Natural killer cell (primary cell): ENCODE measurements around the gene PCDH9. TPM values are rescaled to one million over a fixed set of nuclear protein-coding genes. Genes with fewer than 3 reads are reported as not detected.

Source experiments
- ATAC-seq, 3 donors: fragments of 150-1000 bp in 2 of 3; fragments of 200-7000 bp in 1 of 3; cut with Tn5 transposase; 1 replicate in 1 of 3; 2 replicates in 2 of 3; pipeline ENCODE4 v1.10.0; 2021; ENCODE audit warnings: mild to moderate bottlenecking in 2 of 3, moderate library complexity in 2 of 3
- DNase-seq, 2 donors: peaks; one replicate each; pipeline versions ENCODE4 v3.0.0 to v3.0.0-alpha.2; 2013 to 2021; ENCODE audit warnings: mixed read lengths in 1 of 2
- H3K27ac ChIP-seq: one replicate; pipeline ENCODE4 v1.5.1; 2013; ENCODE audit warnings: mild to moderate bottlenecking, low read length
- H3K27me3 ChIP-seq: one replicate; pipeline ENCODE4 v1.6.1; 2013; ENCODE audit warnings: low read length; ENCODE audit not compliant: control insufficient read depth, insufficient read depth
- H3K36me3 ChIP-seq: one replicate; pipeline ENCODE4 v1.6.1; 2013; ENCODE audit warnings: low read length; ENCODE audit not compliant: control insufficient read depth, insufficient read depth
- H3K4me1 ChIP-seq: one replicate; pipeline ENCODE4 v1.6.1; 2013; ENCODE audit warnings: low read length; ENCODE audit not compliant: control insufficient read depth, insufficient read depth
- H3K4me3 ChIP-seq: one replicate; pipeline ENCODE4 v1.5.1; 2013; ENCODE audit warnings: low read length
- H3K9me3 ChIP-seq: one replicate; pipeline ENCODE4 v1.6.1; 2013; ENCODE audit warnings: low read length; ENCODE audit not compliant: control insufficient read depth, insufficient read depth
- H3K27ac Mint-ChIP-seq, 2 donors: one replicate each; pipeline ENCODE4 v1.8.0; 2022; ENCODE audit warnings: mild to moderate bottlenecking in 2 of 2, mixed read lengths in 2 of 2, moderate library complexity in 1 of 2
- H3K27me3 Mint-ChIP-seq, 2 donors: one replicate each; pipeline ENCODE4 v1.8.0; 2022; ENCODE audit warnings: low read depth in 2 of 2, mixed read lengths in 2 of 2
- H3K36me3 Mint-ChIP-seq: one replicate; pipeline ENCODE4 v1.8.0; 2022; ENCODE audit warnings: mixed read lengths
- H3K4me1 Mint-ChIP-seq, 2 donors: one replicate each; pipeline ENCODE4 v1.8.0; 2022; ENCODE audit warnings: mixed read lengths in 2 of 2
- H3K4me3 Mint-ChIP-seq: one replicate; pipeline ENCODE4 v1.8.0; 2022; ENCODE audit warnings: mild to moderate bottlenecking, moderate library complexity, mixed read lengths
- H3K9me3 Mint-ChIP-seq, 2 donors: one replicate each; pipeline ENCODE4 v1.8.0; 2022; ENCODE audit warnings: mixed read lengths in 2 of 2
- CTCF ChIP-seq: fragments of 200-600 bp; IDR thresholded peaks from one replicate; pipeline ENCODE4 v1.8.0; 2022; ENCODE audit warnings: antibody characterized with exemption
- WGBS: methylation state at CpG from one replicate; pipeline ENCODE4 v1.1.7; 2013; ENCODE audit warnings: missing lambda C conversion rate; ENCODE audit not compliant: insufficient coverage; 5-methylcytosine and 5-hydroxymethylcytosine counted together
- intact Hi-C: fragments of 100-400 bp; cut with micrococcal nuclease; formaldehyde crosslinking; loops from one replicate; pipeline ENCODE4 v1.14.2; 2022
- total RNA-seq, 4 donors: library from RNA; stranded (reverse); fragments of 120-200 nt in 1 of 4; gene quantifications; one replicate each; pipeline versions ENCODE4 v1.2.3 to v1.2.4, GENCODE V29; 2013 to 2022

Gene PCDH9
- total RNA-seq, 3 donors from 2014 or later (not counting 1 experiment from before 2014, with no cell fraction given), result 0.43 to 1.5 (median 0.68) TPM

DNA sequence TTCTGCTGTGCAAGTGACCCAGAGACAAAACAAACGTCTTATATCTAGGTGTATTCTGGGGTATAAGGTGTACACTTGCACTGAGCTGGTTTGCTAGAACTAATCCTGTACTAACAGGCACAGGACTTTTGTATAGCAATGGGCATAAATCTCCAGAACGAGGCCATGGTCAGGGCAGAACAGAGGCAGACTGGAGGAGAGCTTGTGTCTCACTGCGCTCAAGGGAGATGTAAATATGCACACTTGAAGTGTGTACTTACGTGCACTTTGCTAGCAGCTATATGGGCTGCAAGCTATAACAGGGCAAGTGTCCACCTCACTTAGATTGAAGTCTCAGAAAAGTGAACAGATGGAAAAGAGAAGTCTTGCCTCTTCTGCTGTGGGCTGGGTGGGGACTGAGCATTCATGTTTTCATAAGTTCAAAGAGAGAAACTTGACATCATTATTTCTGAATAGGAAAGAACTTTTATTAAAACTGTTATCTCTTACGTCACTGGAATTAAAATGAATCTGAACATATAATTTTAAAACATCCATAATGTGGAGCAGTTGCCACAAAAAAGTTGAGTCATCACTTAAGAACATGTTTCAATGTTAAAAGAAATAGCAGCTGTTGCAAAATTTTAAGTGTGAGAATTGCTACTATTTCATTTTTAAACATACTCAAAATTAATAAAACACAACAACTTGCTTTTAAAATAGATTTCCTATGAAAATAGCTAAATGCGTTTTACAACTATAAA is 888.3 kb downstream of the PCDH9 start:
- TF ChIP-seq CTCF, result no peak
- Mint-ChIP-seq H3K27me3 (no peaks in the 10 kb centered on the region), H3K4me1 (no peaks in the 10 kb centered on the region), H3K4me3 (no peak overlapping the region), H3K9me3 (no peaks in the 10 kb centered on the region), H3K36me3 (no peaks in the 10 kb centered on the region), H3K27ac (no peak overlapping the region)
- Histone ChIP-seq H3K4me1 (no peaks in the 10 kb centered on the region), H3K36me3 (no peaks in the 10 kb centered on the region), H3K27ac (no peak overlapping the region), H3K9me3 (no peaks in the 10 kb centered on the region), H3K4me3 (no peak overlapping the region), H3K27me3 (no peaks in the 10 kb centered on the region)
- intact Hi-C loops, result no loop called here
- 89% methylated on average over 4 of the region's 6 CpGs for WGBS
- DNase-seq, result no peak
- no peak for ATAC-seq

GRCh38 chr13:66339214-66339613 is 890.9 kb downstream of the PCDH9 start:
- Mint-ChIP-seq H3K4me3 (no peak overlapping the region), H3K36me3 (no peaks in the 10 kb centered on the region), H3K27ac (no peak overlapping the region), H3K9me3 (no peaks in the 10 kb centered on the region), H3K4me1 (no peaks in the 10 kb centered on the region), H3K27me3 (no peaks in the 10 kb centered on the region)
- H3K36me3 ChIP-seq, result no peaks in the 10 kb centered on the region
- no peak overlapping the region for H3K4me3 ChIP-seq
- no peaks in the 10 kb centered on the region for H3K9me3 ChIP-seq
- H3K27me3 ChIP-seq, result no peaks in the 10 kb centered on the region
- TF ChIP-seq CTCF, result no peak
- intact Hi-C loops, result no loop called here
- H3K4me1 ChIP-seq, result no peaks in the 10 kb centered on the region
- DNase-seq (no peak), ATAC-seq (no peak)
- no peak overlapping the region for H3K27ac ChIP-seq

GRCh38 chr13:66338542-66338941 is 891.6 kb downstream of the PCDH9 start:
- H3K4me1 Mint-ChIP-seq, result no peaks in the 10 kb centered on the region
- H3K27me3 Mint-ChIP-seq, result no peaks in the 10 kb centered on the region
- intact Hi-C loops, result no loop called here
- Histone ChIP-seq H3K27me3 (no peaks in the 10 kb centered on the region), H3K9me3 (no peaks in the 10 kb centered on the region), H3K4me1 (no peaks in the 10 kb centered on the region), H3K27ac (no peak overlapping the region), H3K4me3 (no peak overlapping the region), H3K36me3 (no peaks in the 10 kb centered on the region)
- DNase-seq (no peak), ATAC-seq (no peak)
- no peak for TF ChIP-seq CTCF
- no CpG with 5 or more reads among the region's 1 CpG for WGBS
- H3K4me3 Mint-ChIP-seq, result no peak overlapping the region
- no peaks in the 10 kb centered on the region for H3K9me3 Mint-ChIP-seq
- H3K36me3 Mint-ChIP-seq, result no peaks in the 10 kb centered on the region
- no peak overlapping the region for H3K27ac Mint-ChIP-seq

GRCh38 chr13:66335626-66336025 is 894.5 kb downstream of the PCDH9 start:
- Histone ChIP-seq H3K27me3 (no peaks in the 10 kb centered on the region), H3K36me3 (no peaks in the 10 kb centered on the region), H3K9me3 (no peaks in the 10 kb centered on the region), H3K4me3 (no peak overlapping the region), H3K4me1 (no peaks in the 10 kb centered on the region), H3K27ac (no peak overlapping the region)
- intact Hi-C loops, result no loop called here
- Mint-ChIP-seq H3K27ac (no peak overlapping the region), H3K27me3 (no peaks in the 10 kb centered on the region), H3K36me3 (no peaks in the 10 kb centered on the region), H3K9me3 (no peaks in the 10 kb centered on the region), H3K4me3 (no peak overlapping the region), H3K4me1 (no peaks in the 10 kb centered on the region)
- ATAC-seq (no peak), DNase-seq (no peak)
- WGBS, result 44% methylated on average over 4 of the region's 4 CpGs
- TF ChIP-seq CTCF, result no peak
